GM12801 (cell line): ENCODE data around the gene ESRP2.

Experiments
- TF ChIP-seq, protein P1 (sequence below): IDR thresholded peaks from one replicate; pipeline ENCODE4 v1.5.1; 2011; ENCODE audit warnings: control low read depth; ENCODE audit not compliant: insufficient read length; ENCODE audit errors: extremely low read depth

Gene ESRP2

DNA sequence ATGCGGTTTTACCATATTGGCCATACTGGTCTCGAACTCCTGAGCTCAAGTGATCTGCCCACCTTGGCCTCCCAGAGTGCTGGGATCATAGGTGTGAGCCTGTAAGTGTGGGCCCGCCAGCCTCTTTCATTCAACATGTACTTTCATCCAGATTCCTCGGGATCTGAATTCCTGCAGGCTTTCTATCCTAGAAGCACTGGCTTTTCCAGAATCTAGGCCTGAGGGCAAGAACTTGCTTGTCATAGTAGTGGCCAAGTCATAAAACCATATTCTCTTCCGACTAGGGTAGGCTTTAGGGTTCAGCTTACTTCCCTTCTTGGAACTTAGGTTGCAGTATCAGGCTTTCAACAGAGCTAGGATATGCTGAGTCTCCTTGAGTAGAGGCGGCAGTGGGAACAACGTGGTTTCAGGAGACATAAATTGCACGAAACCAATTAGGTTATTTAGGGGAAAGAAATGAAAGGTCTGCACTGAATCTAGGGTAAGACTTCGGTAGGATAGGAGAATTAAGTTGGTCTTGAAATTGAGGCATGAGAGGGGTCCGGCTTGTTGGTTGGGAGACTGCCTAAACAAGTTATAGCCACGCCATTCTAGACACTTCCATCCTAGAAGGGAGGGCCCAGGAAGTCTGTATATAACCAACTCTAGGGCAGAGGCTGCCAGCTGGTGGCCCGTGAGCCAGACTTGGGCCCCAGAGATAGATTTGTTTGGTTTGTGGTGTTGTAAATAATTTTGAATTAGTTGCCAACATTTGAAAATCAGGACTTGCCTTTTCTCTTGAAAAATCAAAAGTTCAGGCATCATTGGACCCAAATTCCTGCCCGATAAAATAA, 44.0 kb upstream of the ESRP2 start:
- TF ChIP-seq, protein P1, sequence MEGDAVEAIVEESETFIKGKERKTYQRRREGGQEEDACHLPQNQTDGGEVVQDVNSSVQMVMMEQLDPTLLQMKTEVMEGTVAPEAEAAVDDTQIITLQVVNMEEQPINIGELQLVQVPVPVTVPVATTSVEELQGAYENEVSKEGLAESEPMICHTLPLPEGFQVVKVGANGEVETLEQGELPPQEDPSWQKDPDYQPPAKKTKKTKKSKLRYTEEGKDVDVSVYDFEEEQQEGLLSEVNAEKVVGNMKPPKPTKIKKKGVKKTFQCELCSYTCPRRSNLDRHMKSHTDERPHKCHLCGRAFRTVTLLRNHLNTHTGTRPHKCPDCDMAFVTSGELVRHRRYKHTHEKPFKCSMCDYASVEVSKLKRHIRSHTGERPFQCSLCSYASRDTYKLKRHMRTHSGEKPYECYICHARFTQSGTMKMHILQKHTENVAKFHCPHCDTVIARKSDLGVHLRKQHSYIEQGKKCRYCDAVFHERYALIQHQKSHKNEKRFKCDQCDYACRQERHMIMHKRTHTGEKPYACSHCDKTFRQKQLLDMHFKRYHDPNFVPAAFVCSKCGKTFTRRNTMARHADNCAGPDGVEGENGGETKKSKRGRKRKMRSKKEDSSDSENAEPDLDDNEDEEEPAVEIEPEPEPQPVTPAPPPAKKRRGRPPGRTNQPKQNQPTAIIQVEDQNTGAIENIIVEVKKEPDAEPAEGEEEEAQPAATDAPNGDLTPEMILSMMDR, result no peak

DNA sequence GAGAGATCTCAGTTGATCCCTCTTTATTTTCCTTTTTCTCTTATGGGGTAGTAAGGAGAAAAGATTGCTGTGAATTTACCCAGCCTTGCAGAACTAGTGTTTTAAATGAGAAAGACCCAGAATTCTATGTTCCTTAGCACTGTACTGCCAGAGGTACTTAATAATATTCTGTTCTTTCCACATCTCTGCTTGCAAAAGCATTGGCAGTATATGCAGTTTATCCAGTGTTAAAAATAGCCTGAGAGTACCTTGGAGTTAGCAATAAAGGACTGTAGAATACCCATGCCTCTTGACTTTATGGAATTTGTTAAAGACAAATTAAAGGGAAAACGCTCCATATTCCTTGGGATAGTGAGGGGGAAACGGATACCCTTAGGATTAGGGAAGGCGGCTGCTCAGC, 40.3 kb upstream of the ESRP2 start:
- TF ChIP-seq, protein P1, result no peak

DNA sequence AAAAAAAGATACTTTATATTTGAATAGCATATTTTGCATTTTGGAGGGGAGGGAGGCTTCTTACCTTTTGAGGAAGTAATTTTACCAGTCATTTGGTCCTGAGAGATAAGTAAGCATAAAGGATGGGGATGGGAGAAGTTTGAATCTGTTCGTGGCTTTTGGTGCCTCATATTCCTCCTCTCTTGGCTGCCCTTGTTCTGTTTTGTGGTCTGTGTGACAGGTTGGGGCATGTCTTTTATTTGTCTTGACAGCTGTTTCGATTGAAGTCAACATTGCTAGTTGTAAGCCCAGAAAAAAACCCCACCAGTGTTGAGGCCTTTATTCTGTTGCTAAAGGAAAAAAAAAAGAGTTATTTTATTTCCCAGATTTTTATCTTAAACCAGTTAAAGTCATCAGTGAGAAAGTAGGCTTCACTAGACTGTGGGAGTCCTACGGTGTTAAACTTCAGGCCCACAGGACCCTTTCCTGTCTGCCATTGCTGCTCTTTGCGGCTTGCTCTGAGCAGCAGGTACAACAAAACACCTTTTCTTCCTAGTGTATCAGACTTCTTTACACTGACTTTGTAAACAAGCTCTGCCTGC, 39.8 kb upstream of the ESRP2 start:
- TF ChIP-seq, protein P1, result no peak

DNA sequence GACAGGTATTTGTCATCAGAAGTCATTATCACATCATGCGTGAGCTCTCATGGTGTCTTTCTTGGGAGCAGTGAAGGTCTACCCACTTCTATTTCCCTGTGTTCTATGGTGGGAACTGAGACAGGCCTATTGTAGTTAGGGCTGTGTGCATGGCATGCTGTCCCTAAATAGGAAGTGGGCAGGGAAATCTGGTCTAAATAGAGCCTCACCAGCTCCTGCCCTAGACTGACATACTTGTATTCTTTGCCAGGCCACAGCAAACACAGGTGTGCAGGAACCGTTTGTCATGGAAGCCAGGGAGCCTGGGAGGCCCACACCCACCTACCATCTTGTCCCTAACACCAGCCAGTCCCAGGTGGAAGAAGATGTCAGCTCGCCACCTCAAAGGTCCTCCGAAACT, 38.5 kb upstream of the ESRP2 start:
- TF ChIP-seq, protein P1, result no peak

DNA sequence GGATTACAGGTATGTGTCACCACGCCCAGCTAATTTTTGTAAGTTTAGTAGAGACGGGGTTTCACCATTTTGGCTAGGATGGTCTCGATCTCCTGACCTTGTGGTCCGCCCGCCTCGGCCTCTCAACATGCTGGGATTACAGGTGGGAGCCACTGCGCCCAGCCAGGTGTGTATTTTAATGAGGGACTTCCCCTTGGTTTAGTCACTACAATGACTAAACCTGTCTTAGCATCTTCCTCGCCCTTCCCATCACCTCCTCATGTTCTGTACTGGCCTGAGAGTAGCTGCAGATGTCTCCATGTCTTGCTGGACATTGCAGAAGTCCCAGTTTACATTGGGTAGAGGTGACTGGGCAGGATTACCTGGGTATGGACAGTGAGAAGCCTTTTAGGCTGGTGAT, 38.0 kb upstream of the ESRP2 start:
- TF ChIP-seq, protein P1, result no peak

DNA sequence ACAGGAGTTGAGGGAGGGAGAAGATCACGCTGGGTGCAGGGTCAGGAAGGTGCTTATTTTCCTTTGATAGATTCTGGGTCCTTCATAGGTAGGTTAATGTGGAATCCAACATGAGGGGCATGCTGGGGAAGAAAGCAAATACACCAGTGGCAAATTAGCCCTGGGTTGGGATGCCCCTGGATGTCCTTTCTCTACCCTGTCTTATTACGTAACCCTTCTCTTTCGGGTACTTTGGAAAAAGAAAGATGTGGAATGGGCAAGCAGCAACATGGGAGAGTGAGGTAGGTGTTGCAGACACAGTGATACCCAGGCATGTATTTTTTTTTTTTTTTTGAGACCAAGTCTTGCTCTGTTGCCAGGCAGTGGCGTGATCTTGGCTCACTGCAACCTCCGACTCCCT, 37.5 kb upstream of the ESRP2 start:
- TF ChIP-seq, protein P1, result no peak

DNA sequence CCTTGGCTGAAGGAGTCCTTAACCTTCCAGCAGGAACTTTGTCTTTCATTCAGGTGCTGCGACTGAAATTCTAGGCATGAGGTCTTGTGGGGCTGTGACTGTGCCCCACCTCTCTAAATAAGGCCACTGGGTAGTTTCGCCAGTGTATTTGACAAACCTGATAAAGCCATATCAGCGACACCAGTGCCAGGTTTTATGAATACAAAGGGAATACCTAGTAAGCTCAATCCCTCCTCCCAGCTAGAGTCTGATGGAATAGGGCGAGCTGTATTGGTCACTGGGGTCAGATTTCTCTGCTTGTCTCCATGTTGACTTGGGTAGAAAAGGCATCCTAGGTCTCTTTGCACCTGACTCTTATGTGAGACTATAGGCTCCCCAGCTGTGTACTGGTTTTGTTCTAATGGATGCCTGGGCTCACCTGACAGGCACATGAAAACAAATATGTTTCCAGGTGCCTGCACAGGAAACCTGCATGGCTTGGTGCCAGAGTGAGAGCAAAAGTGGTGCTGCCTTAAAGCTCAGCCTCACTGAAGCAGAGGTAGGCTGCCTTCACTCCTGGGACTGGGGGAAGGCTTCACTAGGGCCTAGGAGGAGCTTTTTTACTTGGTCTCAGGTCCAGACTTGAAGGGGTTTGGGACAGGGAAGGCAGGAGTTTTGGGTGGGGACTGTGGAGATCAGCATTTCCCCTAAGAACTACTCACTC, 36.7 kb upstream of the ESRP2 start:
- TF ChIP-seq, protein P1, result no peak
